Measurements from ENCODE around the gene GMDS.

Gene GMDS

DNA sequence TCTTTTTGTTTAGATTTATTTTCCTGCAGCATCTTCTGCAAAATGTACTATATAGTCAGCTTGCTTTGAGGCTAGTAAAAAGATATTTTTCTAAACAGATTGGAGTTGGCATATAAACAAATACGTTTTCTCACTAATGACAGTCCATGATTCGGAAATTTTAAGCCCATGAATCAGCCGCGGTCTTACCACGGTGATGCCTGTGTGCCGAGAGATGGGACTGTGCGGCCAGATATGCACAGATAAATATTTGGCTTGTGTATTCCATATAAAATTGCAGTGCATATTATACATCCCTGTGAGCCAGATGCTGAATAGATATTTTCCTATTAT is 632.5 kb downstream of the GMDS start:
- no peak for DNase-seq (ENCODE audit: low read depth)

DNA sequence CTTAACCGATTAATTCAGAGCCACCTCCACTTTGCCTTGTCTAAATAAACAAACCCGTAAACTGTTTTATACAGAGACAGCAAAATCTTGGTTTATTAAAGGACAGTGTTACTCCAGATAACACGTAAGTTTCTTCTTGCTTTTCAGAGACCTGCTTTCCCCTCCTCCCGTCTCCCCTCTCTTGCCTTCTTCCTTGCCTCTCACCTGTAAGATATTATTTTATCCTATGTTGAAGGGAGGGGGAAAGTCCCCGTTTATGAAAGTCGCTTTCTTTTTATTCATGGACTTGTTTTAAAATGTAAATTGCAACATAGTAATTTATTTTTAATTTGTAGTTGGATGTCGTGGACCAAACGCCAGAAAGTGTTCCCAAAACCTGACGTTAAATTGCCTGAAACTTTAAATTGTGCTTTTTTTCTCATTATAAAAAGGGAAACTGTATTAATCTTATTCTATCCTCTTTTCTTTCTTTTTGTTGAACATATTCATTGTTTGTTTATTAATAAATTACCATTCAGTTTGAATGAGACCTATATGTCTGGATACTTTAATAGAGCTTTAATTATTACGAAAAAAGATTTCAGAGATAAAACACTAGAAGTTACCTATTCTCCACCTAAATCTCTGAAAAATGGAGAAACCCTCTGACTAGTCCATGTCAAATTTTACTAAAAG is 633.0 kb downstream of the GMDS start:
- no peak for DNase-seq (ENCODE audit: low read depth)

DNA sequence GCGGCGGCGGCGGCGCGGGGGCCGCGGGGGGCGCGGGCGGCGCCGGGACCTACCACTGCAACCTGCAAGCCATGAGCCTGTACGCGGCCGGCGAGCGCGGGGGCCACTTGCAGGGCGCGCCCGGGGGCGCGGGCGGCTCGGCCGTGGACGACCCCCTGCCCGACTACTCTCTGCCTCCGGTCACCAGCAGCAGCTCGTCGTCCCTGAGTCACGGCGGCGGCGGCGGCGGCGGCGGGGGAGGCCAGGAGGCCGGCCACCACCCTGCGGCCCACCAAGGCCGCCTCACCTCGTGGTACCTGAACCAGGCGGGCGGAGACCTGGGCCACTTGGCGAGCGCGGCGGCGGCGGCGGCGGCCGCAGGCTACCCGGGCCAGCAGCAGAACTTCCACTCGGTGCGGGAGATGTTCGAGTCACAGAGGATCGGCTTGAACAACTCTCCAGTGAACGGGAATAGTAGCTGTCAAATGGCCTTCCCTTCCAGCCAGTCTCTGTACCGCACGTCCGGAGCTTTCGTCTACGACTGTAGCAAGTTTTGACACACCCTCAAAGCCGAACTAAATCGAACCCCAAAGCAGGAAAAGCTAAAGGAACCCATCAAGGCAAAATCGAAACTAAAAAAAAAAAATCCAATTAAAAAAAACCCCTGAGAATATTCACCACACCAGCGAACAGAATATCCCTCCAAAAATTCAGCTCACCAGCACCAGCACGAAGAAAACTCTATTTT is 633.7 kb downstream of the GMDS start:
- DNase-seq (ENCODE audit: low read depth): no peak

DNA sequence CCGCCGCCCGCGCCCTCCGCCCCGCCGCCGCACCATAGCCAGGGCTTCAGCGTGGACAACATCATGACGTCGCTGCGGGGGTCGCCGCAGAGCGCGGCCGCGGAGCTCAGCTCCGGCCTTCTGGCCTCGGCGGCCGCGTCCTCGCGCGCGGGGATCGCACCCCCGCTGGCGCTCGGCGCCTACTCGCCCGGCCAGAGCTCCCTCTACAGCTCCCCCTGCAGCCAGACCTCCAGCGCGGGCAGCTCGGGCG is 634.2 kb downstream of the GMDS start:
- DNase-seq (ENCODE audit: low read depth): no peak

DNA sequence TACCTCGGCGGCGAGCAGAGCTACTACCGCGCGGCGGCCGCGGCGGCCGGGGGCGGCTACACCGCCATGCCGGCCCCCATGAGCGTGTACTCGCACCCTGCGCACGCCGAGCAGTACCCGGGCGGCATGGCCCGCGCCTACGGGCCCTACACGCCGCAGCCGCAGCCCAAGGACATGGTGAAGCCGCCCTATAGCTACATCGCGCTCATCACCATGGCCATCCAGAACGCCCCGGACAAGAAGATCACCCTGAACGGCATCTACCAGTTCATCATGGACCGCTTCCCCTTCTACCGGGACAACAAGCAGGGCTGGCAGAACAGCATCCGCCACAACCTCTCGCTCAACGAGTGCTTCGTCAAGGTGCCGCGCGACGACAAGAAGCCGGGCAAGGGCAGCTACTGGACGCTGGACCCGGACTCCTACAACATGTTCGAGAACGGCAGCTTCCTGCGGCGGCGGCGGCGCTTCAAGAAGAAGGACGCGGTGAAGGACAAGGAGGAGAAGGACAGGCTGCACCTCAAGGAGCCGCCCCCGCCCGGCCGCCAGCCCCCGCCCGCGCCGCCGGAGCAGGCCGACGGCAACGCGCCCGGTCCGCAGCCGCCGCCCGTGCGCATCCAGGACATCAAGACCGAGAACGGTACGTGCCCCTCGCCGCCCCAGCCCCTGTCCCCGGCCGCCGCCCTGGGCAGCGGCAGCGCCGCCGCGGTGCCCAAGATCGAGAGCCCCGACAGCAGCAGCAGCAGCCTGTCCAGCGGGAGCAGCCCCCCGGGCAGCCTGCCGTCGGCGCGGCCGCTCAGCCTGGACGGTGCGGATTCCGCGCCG is 634.7 kb downstream of the GMDS start:
- no peak for DNase-seq (ENCODE audit: low read depth)

DNA sequence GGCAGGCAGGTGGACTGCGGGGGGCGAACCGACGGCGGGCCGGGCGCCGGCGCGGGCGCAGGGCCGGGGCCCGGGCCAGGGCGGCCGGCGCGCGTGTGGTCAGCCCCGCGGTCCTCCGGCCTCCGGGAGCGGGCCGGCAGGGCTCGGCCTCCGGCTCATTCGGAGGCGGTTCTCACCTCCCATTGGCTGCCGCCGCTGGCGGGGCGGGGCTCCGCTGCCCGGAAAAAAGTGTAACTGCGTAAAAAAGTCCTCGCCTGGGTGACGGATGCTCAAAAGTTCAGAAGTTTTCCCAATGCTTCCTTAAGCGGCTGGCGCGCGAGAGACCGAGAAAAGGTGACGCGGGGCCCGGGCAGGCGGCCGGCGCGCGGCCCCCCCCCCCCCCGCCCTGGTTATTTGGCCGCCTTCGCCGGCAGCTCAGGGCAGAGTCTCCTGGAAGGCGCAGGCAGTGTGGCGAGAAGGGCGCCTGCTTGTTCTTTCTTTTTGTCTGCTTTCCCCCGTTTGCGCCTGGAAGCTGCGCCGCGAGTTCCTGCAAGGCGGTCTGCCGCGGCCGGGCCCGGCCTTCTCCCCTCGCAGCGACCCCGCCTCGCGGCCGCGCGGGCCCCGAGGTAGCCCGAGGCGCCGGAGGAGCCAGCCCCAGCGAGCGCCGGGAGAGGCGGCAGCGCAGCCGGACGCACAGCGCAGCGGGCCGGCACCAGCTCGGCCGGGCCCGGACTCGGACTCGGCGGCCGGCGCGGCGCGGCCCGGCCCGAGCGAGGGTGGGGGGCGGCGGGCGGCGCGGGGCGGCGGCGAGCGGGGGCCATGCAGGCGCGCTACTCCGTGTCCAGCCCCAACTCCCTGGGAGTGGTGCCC is 635.5 kb downstream of the GMDS start, which contains the start of gene FOXC1:
Gene FOXC1 (plus strand): TSS at position 268 of the 849 bp plus-strand sequence. CDS start 531 bp downstream, at position 799.
- peak; percentile 89 for DNase-seq (ENCODE audit: low read depth)

DNA sequence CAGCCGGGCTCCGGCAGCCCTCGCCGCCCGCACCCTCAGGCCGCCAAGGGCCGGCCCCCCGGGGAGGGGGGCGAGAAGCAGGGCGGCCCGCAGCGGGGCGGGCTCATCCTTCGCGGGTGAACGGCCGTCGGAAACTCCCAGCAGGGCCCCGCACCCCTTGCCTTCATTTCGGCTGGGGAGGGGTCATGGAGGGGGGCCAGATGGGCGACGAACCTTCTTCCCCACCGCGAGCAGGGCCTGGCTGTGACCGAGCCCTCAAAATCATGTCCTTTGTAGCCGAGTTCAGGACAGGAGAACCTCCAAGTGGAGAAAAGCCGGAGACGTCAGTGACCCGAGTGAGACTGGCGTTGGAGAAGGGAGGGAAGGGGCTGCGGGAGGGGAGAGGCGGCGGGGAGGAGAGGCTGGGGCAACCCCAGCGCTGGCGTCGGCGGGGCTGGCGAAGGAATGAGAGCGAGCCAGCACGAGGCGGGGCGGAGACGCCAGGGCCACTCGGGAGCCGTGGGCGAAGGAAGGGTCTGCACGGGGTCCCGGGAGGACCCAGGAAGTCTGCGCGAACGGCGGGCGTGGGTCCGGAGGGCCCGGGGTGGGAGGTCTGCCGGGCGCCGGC is 636.3 kb downstream of the GMDS start:
- no peak for DNase-seq (ENCODE audit: low read depth)

DNA sequence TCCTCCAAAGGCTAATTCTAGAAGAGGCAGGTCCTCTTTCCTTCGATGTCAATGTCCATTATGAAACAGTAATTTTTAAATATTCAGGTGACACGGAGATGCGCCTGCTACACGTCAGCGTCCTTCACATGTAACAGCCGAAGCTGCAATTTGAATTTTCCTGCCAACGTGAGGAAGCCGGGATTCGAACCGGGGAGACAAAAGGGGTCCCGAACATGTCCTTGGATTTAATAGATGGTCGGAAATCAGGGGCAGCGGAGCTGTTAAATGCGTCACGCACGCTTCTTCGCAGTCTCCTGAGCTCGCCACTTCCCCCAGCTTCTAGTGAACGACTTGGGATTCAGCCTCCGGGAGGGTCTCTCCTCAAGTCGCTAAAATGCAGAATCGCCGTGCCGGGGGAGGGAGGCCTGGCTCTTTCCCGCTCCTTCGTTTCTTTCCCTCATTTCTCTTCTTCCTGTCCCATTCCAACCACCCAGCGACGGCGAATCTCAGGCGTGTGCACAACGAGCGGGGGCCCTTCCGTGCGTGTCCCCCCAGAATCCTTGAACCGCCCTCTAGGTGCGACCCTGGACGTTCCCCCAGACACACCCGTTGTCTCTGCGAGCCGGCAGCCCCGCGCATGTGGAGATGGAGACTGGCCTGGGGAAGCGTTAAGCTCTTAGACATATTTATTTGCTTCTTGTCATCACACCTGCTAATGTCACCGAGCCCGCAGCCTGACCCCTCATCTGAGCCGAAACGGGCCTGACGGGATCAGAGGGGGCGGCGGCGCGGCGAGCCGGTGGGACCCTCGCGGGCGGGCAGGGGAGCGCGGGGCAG is 637.0 kb downstream of the GMDS start:
- no peak for DNase-seq (ENCODE audit: low read depth)

DNA sequence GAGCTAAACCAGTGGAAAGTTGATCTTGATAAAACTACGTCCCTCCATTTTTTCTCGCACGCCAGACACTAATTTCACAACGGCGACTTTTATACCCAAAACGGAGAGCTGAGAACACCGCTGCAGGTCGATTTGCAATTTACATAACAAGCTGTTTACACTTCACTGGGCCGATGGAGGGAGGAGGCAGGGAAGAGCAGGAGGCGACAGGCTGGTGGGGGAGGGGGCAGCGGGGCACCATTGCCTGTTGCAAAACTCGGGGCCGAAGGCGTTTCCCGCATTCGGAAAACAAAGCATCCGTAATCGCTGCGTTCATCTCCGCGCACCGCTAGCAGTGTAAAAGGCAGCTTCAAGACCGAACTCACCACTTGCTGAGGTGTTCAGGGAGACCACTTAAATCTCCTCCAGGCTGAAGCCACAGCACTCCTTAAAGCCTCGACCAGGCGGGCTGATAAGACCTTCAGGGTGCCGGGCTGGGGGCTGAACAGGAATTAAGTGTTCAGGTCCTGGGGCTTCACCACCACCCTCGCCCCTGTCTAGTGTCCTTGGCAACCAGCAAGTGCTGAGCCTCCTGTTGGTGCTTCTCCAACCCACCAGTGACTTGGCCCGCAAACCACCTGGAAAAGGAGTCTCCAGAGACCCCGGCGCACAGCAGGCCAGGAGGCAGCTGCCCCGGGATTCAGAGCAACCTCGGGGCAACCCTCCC is 637.7 kb downstream of the GMDS start:
- no peak for DNase-seq (ENCODE audit: low read depth)

DNA sequence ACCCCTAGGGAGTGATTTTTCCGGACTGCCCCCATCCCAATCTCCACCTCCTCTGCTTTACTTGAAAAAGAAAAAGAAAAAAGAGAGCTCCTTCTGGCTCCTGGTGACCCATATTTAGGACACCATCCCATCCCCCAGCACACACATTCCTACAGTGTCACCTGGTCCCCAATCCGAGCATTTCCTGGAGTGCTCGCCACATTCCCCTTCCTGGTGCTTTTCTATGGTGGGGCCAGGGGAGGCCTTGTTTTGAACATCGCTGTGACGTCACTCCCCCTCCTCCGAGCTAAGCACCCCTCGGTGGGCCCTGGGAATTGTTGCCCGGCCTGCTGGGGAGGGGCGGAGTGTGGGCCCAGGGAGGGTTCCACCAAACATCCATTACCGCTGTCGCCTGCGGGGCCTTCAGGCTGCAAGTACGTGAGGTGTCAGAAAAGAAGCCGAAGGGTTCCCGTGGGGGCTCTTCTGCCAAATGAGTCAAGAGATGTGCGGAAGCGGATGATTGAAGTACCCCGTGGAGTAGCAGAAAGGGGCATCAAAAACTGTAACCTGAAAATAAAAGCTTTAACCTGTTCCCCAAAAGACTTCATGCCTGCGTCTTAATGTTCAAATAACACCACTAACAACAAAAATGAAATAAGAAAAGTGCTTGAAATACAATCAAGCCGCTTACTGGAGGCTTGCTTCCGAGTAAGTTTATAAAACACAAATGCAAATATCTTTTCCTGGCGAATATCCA is 638.5 kb downstream of the GMDS start:
- no peak for DNase-seq (ENCODE audit: low read depth)

DNA sequence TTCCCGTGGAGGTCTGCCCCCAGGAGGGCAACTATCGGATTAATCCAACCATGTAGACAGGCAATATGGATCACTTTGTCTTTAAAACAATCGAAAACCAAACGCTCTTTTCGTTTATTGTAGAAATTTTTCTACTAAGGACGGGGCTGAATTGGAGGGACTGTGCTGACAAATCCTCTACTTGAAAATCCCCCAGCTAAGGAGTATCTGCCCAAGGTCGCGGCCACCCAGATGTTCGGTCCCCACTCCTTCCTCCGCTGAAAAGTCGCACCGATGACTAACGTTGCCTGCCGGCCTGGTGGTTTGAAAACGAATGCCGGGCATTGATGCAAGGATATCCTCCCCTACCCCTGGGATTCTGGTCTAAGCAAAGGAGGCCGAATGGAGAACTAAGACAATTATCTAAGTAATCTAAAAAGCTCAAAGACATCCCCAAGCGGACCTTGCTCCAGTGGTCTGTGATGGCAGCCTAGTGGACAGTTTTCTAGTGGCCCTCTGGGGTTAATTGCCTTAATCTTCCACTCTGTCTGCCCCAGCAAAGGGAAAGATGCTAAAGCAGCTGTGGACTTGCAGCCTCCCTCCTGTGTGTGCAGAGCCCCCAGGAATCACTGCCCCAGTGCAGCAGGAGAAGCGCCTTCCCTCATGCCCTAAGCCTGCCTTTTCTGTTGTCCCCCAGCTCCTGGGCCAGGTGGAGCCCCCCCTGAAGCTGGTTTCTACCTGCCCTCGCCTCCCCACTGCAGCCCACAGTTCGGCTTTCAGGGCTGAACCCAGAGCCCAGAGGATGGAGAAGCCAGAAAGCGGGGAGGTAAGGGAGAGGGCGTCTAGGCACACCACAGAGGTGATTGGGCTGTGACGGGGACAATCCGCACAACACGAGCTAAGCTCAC is 639.3 kb downstream of the GMDS start:
- DNase-seq (ENCODE audit: low read depth): no peak

DNA sequence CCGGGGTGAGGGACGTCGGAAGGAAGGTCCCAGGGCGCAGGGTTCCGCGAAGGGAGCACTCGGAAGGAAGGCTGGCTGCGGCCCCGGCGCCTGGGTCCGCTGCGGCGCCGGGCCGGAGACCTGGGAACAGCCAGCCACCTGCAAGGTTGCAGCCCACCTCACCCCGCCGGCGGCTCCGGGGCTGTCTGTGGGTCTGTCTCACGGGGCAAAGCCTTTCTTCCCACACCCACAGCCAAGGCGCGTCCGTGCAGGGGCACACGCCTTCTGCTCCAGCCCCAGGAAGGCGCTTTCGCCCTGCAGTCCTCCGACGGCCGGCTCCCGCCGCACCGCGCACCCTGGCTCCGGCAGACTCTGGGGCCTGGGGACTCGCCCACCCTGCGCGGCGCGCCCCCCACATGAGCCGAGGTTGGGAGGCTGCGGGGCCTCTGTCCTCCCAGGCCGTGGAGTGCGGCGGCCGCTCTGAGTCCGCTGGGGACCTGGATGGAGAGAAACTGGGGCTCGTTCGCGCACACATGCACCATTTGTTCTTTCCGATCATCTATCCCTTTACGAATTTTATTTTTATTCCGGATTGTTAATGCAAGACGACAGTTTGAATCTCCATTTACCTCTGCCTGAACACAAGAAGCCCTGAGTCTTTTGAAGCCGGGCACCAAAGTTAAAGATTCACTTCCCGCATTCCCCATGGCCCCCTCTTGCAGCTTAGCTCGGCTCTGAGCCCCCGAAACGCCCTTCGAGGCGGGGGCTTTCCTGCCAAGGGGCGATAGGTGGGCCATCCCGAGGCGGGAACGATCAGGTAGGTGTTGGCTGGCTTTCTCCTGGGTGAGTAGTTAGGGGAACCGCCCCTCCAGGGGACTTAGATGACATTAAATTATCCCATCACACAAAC is 640.2 kb downstream of the GMDS start:
- no peak for DNase-seq (ENCODE audit: low read depth)

DNA sequence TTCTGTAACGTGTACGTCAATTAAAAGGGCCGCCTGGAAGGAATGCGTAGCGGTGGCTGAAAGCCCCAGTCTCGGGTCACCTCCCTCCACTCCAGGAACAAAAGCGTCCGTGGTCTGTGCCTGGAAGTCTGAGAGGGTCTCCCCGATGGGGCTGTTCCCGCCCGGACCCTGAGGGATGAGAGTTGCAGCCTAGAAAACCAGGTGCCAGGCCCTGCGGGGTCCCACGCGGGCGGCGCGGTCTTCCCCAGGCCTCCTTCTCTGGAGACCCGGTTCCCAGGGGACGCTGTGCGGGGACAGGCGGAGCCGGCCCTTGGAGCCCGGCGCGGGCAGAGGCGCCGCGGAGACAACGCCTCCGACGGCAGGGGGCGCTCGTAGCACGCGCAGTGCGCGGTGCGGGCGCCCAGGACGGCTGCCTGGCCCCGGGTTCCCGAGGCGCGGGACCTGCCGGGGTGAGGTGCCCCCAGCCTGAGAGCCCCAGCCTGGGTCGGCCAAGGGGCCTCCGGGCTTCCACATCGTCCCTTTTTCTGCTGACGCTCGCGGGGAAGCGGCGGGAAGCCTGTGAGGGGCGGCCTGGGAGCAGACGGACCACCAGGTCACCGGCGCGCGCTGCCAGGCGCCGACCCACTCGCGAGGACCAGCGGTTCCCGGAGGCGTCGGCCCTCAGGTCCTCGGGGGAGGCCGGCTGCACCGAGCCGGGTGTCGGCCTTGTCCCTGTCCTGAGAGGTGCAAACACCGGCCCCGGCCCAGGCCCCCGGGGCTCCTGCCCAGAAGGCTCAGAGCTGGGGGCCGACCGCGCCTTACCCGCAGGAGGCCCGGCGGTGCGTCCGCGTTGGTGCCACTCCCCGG is 641.0 kb downstream of the GMDS start:
- DNase-seq (ENCODE audit: low read depth): no peak

DNA sequence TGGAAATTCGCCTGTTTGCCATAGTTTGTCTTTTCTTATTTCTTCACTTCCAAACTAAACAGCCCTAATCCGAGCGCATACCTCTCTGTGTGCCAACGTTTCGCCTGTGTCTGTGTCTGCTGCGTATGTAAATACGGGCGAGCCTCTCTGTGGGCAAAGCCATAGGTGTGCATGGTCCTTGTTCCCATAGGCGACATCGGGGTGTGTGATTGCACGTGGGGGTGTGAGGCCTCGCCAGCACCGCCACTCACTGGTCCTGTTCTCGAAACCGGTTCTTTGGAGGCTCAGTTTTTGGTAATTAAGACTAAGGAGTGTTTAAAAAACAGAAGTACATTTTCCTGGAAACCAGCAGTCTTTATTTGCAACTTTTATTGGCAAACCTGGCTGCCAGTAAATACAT is 641.7 kb downstream of the GMDS start:
- DNase-seq (ENCODE audit: low read depth): no peak

DNA sequence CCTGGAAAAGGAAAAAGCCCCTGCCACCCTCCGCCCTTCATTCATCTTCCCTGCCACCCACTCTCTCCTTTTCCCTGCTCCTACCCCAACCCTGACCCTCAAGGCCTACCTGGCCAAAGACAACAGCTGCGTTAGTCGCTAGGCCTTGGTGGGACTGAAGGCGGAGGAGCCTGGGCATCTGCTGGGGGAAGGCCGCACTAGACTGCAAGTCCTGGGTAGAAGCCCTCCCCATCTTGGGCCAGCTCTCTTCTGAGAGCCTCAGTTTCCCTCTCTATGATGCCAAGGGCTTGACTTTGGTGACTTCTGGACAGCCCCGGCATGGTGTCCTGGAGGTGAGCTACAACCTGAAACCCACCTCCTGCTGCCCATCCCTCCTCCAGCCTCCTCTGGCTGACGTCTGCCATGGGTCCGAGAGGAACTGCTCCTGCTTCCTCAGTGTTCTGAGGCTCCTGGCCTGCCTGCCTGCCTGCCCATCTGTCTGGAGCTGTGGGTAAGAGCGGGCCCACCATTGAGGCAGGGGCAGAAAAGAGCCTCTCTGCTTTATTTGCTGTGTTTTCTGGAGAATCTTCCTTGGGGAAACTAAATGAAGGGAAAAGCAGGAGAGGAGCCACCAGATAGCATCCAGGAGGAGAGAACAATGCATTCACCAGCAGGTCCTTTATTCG is 643.2 kb downstream of the GMDS start:
- no peak for DNase-seq (ENCODE audit: low read depth)

All from fibroblast of the conjunctiva (primary cell).